ENCODE measurements around the gene SORCS2. TPM values are rescaled to one million over a fixed set of nuclear protein-coding genes. Genes with fewer than 3 reads are reported as not detected.

SORCS2 gene
- polyA plus RNA-seq, 1 of the 3 experiments (the other 2 are of a cell fraction) = 1.6 TPM

DNA sequence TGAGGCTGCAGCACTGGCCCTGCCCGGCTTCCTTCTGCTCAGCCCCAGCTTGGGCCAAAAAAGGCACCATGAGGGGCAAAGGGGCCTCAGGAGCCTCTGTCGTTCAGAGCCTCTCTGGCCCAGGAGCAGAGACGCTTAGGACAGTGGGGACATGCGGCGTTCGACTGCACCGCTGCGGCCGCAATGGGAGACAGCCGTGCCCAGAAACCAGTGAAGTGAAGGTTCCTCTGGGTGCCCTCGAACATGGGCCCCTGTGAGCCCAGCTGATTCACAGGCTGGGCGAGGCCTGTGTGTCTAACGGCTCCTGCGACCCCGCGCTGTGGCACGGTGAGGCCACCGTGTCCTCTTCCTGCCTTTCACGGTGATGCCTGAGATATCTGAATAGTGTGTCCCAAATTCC, 512.3 kb downstream of the SORCS2 start (continued):
- TF ChIP-seq, protein P1, sequence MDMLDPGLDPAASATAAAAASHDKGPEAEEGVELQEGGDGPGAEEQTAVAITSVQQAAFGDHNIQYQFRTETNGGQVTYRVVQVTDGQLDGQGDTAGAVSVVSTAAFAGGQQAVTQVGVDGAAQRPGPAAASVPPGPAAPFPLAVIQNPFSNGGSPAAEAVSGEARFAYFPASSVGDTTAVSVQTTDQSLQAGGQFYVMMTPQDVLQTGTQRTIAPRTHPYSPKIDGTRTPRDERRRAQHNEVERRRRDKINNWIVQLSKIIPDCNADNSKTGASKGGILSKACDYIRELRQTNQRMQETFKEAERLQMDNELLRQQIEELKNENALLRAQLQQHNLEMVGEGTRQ (IDR thresholded peaks at IDR 0.05; ENCODE audit: borderline replicate concordance, low read depth, low read length) = no peak
- TF ChIP-seq RFX5 (IDR thresholded peaks at IDR 0.05; ENCODE audit: low read length) (no peak), MEF2A (IDR thresholded peaks at IDR 0.05; ENCODE audit: borderline replicate concordance, low read depth) (no peak)
- TF ChIP-seq, protein P2, sequence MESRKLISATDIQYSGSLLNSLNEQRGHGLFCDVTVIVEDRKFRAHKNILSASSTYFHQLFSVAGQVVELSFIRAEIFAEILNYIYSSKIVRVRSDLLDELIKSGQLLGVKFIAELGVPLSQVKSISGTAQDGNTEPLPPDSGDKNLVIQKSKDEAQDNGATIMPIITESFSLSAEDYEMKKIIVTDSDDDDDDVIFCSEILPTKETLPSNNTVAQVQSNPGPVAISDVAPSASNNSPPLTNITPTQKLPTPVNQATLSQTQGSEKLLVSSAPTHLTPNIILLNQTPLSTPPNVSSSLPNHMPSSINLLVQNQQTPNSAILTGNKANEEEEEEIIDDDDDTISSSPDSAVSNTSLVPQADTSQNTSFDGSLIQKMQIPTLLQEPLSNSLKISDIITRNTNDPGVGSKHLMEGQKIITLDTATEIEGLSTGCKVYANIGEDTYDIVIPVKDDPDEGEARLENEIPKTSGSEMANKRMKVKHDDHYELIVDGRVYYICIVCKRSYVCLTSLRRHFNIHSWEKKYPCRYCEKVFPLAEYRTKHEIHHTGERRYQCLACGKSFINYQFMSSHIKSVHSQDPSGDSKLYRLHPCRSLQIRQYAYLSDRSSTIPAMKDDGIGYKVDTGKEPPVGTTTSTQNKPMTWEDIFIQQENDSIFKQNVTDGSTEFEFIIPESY (IDR thresholded peaks at IDR 0.05; ENCODE audit: borderline replicate concordance, low read depth) = no peak
- TF ChIP-seq, protein P3, sequence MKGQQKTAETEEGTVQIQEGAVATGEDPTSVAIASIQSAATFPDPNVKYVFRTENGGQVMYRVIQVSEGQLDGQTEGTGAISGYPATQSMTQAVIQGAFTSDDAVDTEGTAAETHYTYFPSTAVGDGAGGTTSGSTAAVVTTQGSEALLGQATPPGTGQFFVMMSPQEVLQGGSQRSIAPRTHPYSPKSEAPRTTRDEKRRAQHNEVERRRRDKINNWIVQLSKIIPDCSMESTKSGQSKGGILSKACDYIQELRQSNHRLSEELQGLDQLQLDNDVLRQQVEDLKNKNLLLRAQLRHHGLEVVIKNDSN (IDR thresholded peaks at IDR 0.05; ENCODE audit: borderline replicate concordance, low read depth) = no peak

DNA sequence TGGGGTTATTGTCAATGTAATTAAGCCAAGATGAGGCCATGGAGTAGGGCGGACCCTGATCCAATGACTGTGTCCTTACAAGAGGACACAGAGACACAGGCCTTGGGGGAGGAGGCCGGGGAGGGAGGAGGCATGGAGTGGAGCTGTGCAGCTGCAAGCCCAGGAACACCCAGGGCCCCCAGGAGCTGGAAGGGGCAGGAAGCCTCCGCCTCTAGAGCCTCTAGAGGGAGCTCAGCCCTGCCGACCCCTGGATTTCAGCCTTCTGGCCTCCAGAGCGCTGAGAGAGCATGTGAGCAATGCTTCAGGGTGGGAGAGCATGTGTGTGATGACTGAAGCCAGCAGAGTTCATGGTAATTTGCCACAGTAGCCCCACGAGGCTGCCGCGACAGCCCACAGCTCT, 512.7 kb downstream of the SORCS2 start:
- ChIA-PET POLR2A (no interaction called here), CTCF (interaction anchor here (0.6 to 1.7 kb wide), 2 partner anchors 15 to 66 kb away, joined by 3 to 10 read pairs; no protein-coding TSS in a partner anchor)
- Histone ChIP-seq H4K20me1 (ENCODE audit: insufficient read depth) (no peaks in the 10 kb centered on the region), H3K9ac (no peak overlapping the region), H3K27ac (ENCODE audit: low read depth in 2 of 2, low read length in 1 of 2) (no peak overlapping the region), H3K9me3 (no peaks in the 10 kb centered on the region), H3K27me3 (ENCODE audit: insufficient read depth) (no peaks in the 10 kb centered on the region), H3K4me3 (ENCODE audit: low read depth in 2 of 2, low read length in 1 of 2) (no peak overlapping the region), H3K79me2 (ENCODE audit: insufficient read depth) (no peaks in the 10 kb centered on the region), H3F3A (replicated peaks; ENCODE audit: insufficient read depth) (no peaks in the 10 kb centered on the region), H3K9me2 (no peaks in the 10 kb centered on the region), H3K4me2 (no peak overlapping the region), H3K4me1 (ENCODE audit: control insufficient read depth in 1 of 2, insufficient read depth in 2 of 2, low read depth in 1 of 2, low read length in 1 of 2) (peaks cover 0 to 5% of the 10 kb centered on the region in 2 experiments; a peak in 1 of 4 replicates), H2AFZ (ENCODE audit: low read depth) (no peak overlapping the region), H3K36me3 (replicated peaks in 1 of 2; ENCODE audit: control insufficient read depth in 1 of 2, insufficient read depth in 2 of 2, low read length in 1 of 2) (no peaks in the 10 kb centered on the region)
- WGBS (ENCODE audit: low lambda C conversion rate) = 80% methylated on average over 4 of the region's 8 CpGs
- TF ChIP-seq RAD21 (IDR thresholded peaks at IDR 0.05; ENCODE audit: low read length) (no peak), SMC3 (IDR thresholded peaks at IDR 0.05; ENCODE audit: low read depth, low read length) (no peak), MXI1 (IDR thresholded peaks at IDR 0.05; ENCODE audit: low read depth, low read length) (no peak), NFIC (IDR thresholded peaks at IDR 0.05; ENCODE audit: borderline replicate concordance) (no peak), YY1 (IDR thresholded peaks at IDR 0.05; ENCODE audit: low read depth) (no peak), MEF2A (IDR thresholded peaks at IDR 0.05; ENCODE audit: borderline replicate concordance, low read depth) (no peak), FOXM1 (IDR thresholded peaks at IDR 0.05; ENCODE audit: low read depth) (no peak), TAF1 (IDR thresholded peaks at IDR 0.05; ENCODE audit: borderline replicate concordance, low read depth, low read length) (no peak), ELF1 (IDR thresholded peaks at IDR 0.05) (no peak)
- TF ChIP-seq, protein P4, sequence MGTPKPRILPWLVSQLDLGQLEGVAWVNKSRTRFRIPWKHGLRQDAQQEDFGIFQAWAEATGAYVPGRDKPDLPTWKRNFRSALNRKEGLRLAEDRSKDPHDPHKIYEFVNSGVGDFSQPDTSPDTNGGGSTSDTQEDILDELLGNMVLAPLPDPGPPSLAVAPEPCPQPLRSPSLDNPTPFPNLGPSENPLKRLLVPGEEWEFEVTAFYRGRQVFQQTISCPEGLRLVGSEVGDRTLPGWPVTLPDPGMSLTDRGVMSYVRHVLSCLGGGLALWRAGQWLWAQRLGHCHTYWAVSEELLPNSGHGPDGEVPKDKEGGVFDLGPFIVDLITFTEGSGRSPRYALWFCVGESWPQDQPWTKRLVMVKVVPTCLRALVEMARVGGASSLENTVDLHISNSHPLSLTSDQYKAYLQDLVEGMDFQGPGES (IDR thresholded peaks at IDR 0.05; ENCODE audit: low read depth, low read length) = no peak
- TF ChIP-seq, protein P1 (IDR thresholded peaks at IDR 0.05; ENCODE audit: borderline replicate concordance, low read depth, low read length) = no peak
- TF ChIP-seq, protein P3 (IDR thresholded peaks at IDR 0.05; ENCODE audit: borderline replicate concordance, low read depth) = no peak
- DNase-seq = no peak

Data from SK-N-SH (cell line).